Adrenal gland (tissue), 12 donors: Measurements from ENCODE around the gene CAMK1. TPM values are rescaled to one million over a fixed set of nuclear protein-coding genes. Genes with fewer than 3 reads are reported as not detected.

Experiments used
- DNase-seq, 7 donors: peaks; one replicate each; pipeline ENCODE4 v3.0.0-alpha.2; 2019 to 2020
- H3K27ac ChIP-seq, 5 donors: fragments of 200-600 bp; sonication (generic) in 4 of 5; 1 replicate in 3 of 5; 2 replicates in 2 of 5; pipeline versions ENCODE4 v1.5.1 to v1.8.0; 2016 to 2020; ENCODE audit warnings: mild to moderate bottlenecking in 1 of 5
- H3K27me3 ChIP-seq: fragments of 200-600 bp; 2 replicates; pipeline ENCODE4 v1.8.0; 2021
- H3K36me3 ChIP-seq, 2 donors: fragments of 200-600 bp; replicated peaks in 1 of 2; 1 replicate in 1 of 2; 2 replicates in 1 of 2; pipeline versions ENCODE4 v1.5.1 to v1.8.0; 2018 to 2022
- H3K4me1 ChIP-seq, 2 donors: fragments of 200-600 bp; replicated peaks in 1 of 2; 1 replicate in 1 of 2; 2 replicates in 1 of 2; pipeline versions ENCODE4 v1.5.1 to v1.8.0; 2018 to 2021
- H3K4me3 ChIP-seq, 4 donors: fragments of 200-600 bp; sonication (generic) in 3 of 4; one replicate each; pipeline ENCODE4 v1.5.1; 2016 to 2018
- H3K9me3 ChIP-seq, 3 donors: fragments of 200-600 bp; sonication (generic) in 1 of 3; replicated peaks in 1 of 3; 1 replicate in 2 of 3; 2 replicates in 1 of 3; pipeline versions ENCODE4 v1.5.1 to v1.8.0; 2016 to 2021
- POLR2A ChIP-seq, 2 donors: fragments of 450-650 bp; IDR thresholded peaks; one replicate each; pipeline ENCODE4 v1.6.1; 2017; ENCODE audit warnings: antibody characterized with exemption in 2 of 2, mild to moderate bottlenecking in 2 of 2, moderate library complexity in 1 of 2
- WGBS, 4 donors: extraction: QIAGEN DNeasy Blood & Tissue Kit in 2 of 4; methylation state at CpG; one replicate each; pipeline versions ENCODE4 v1.1.5 to v1.1.7; 2013 to 2017; 5-methylcytosine and 5-hydroxymethylcytosine counted together
- intact Hi-C, 2 donors: fragments of 100-400 bp; cut with DNase I; formaldehyde crosslinking; loops; one replicate each; pipeline versions ENCODE4 v1.14.1 to v1.15.0; 2022 to 2023
- polyA plus RNA-seq, 3 donors: library from polyadenylated mRNA; stranded (reverse); fragments of 200-250 nt in 2 of 3; fragments of 350-450 nt in 1 of 3; fragmentation: Illumina TruSeq in 1 of 3; extraction: RNeasy Lipid Tissue Mini Kit (QIAGEN cat#74804) in 1 of 3; gene quantifications; one replicate each; pipeline ENCODE4 v1.2.3, GENCODE V29; 2013 to 2014
- total RNA-seq, 9 donors: library from RNA; depleted of rRNA in 4 of 9; stranded (reverse); fragments of >200 nt in 4 of 9; fragments of 120-200 nt in 1 of 9; fragmentation: NEBNext Ultra II Directional in 1 of 9; extraction: Animal tissue kit (Norgen Biotek cat#: 25700) in 1 of 9; gene quantifications; one replicate each; pipeline versions ENCODE4 v1.1.0 to v1.2.4, GENCODE V29; 2013 to 2023
- TF ChIP-seq, protein P1 (sequence below), 6 experiments: fragments of 450-650 bp in 4 of 6; fragments of 200-600 bp in 2 of 6; sonication (generic) in 1 of 6; IDR thresholded peaks; 1 replicate in 5 of 6; 2 replicates in 1 of 6; pipeline versions ENCODE4 v1.5.1 to v1.8.0; 2016 to 2021; ENCODE audit warnings: antibody characterized with exemption in 6 of 6, mild to moderate bottlenecking in 2 of 6, moderate library complexity in 1 of 6
- donor health status: healthy with polysubstance abuse.
- donor health status: Bipolar disorder and iron deficiency.
- donor health status: DM: yes; HTN: yes; CAD: no.
- donor health status: DM: no; HTN: no; CAD: no.
- donor health status: DM: no; HTN: no; CAD: no.
- donor health status: DM: yes; HTN: yes; CAD: no.

The CAMK1 gene
- total and polyA plus RNA-seq, 12 donors: 12.7 to 281 (median 176) TPM

GRCh38 chr3:9797196-9797945, 27.6 kb upstream of the CAMK1 start:
- 85 to 91% (median 90%) methylated on average over 10 to 12 of the region's 12 CpGs for WGBS, 4 donors
- peaks cover 9 to 28% of the 10 kb centered on the region in 2 donors for H3K4me1 ChIP-seq
- H3K36me3 ChIP-seq: peaks cover 0 to 50% of the 10 kb centered on the region in 2 donors
- no peaks in the 10 kb centered on the region for H3K27me3 ChIP-seq
- intact Hi-C loops: no loop called here
- TF ChIP-seq POLR2A (IDR thresholded peaks at IDR 0.05): no peak
- TF ChIP-seq, protein P1, sequence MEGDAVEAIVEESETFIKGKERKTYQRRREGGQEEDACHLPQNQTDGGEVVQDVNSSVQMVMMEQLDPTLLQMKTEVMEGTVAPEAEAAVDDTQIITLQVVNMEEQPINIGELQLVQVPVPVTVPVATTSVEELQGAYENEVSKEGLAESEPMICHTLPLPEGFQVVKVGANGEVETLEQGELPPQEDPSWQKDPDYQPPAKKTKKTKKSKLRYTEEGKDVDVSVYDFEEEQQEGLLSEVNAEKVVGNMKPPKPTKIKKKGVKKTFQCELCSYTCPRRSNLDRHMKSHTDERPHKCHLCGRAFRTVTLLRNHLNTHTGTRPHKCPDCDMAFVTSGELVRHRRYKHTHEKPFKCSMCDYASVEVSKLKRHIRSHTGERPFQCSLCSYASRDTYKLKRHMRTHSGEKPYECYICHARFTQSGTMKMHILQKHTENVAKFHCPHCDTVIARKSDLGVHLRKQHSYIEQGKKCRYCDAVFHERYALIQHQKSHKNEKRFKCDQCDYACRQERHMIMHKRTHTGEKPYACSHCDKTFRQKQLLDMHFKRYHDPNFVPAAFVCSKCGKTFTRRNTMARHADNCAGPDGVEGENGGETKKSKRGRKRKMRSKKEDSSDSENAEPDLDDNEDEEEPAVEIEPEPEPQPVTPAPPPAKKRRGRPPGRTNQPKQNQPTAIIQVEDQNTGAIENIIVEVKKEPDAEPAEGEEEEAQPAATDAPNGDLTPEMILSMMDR (IDR thresholded peaks at IDR 0.05): no peak
- no peak overlapping the region for H3K27ac ChIP-seq
- no peak for DNase-seq
- no peak overlapping the region for H3K4me3 ChIP-seq
- H3K9me3 ChIP-seq: no peaks in the 10 kb centered on the region

DNA sequence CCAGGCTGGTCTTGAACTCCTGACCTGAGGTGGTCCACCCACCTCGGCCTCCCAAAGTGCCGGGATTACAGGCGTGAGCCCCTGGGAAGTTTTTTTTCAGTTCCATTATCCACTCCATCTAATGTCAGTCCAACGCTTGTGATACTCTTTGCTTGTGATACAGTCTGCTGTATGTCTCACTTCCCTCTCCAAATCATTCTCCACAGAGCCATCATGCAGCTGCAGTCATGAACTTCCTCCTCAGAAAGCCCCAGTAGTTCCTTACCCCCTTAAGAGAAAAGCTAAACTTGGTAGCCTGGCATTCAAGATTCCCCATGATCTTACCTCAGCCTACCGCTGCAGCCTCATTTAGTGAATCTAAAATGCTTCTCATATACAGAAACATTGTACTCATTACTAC, 25.5 kb upstream of the CAMK1 start:
- Histone ChIP-seq H3K4me3 (no peak overlapping the region), H3K9me3 (no peaks in the 10 kb centered on the region), H3K4me1 (peaks cover 17 to 45% of the 10 kb centered on the region in 2 donors), H3K27me3 (no peaks in the 10 kb centered on the region), H3K36me3 (peaks cover 0 to 30% of the 10 kb centered on the region in 2 donors), H3K27ac (no peak overlapping the region)
- intact Hi-C loops: no loop called here
- TF ChIP-seq, protein P1 (IDR thresholded peaks at IDR 0.05): no peak
- TF ChIP-seq POLR2A (IDR thresholded peaks at IDR 0.05): no peak
- no peak for DNase-seq
- 73 to 88% (median 81%) methylated on average over 5 of the region's 5 CpGs for WGBS, 4 donors

GRCh38 chr3:9794400-9794799, 24.7 kb upstream of the CAMK1 start:
- H3K27ac ChIP-seq: no peak overlapping the region
- DNase-seq: no peak
- WGBS, 4 donors: 93 to 95% (median 94%) methylated on average over 11 of the region's 11 CpGs
- peaks cover 17 to 45% of the 10 kb centered on the region in 2 donors for H3K4me1 ChIP-seq
- no peaks in the 10 kb centered on the region for H3K9me3 ChIP-seq
- H3K27me3 ChIP-seq: no peaks in the 10 kb centered on the region
- peaks cover 0 to 29% of the 10 kb centered on the region in 2 donors for H3K36me3 ChIP-seq
- intact Hi-C loops: no loop called here
- TF ChIP-seq, protein P1 (IDR thresholded peaks at IDR 0.05): no peak
- TF ChIP-seq POLR2A (IDR thresholded peaks at IDR 0.05): no peak
- H3K4me3 ChIP-seq: peak overlapping the region in 1 of 4 donors; percentile 72

DNA sequence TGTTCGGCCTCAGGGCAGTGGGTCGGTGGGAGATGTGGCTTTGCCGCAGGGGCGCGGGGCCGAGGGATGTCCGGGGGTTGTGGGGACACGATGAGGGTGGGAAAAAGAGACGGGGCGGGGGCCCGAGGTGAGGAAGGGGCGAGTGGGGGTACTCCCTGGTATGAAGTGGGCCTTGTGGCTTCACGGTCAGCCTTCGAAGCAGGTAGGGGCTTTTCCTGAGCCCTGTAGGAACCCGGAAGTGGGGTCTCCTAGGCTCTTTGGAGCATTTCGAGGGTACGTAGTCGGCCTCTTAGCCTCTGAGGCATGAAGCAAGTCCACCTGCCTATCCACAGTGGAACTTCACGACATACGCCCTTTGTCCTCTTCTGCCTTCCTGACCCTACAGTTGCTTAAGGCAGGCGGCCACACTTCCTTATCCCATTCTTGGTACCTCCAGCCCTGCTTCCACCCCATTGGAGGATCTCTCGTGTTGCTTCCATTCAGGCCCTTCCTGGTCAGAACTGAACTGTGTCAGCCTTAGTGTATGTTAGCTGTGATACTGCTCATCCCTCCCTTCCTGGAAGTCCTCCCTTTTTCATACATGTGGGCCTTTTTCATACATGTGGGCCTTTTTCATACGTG, 23.5 kb upstream of the CAMK1 start:
- intact Hi-C loops: no loop called here
- DNase-seq: peak in 4 of 7 donors; percentile 48 to 71 (median 49)
- Histone ChIP-seq H3K4me1 (peaks cover 17 to 45% of the 10 kb centered on the region in 2 donors), H3K27ac (peak overlapping the region; percentile 88 to 97 (median 96)), H3K27me3 (no peaks in the 10 kb centered on the region), H3K9me3 (no peaks in the 10 kb centered on the region), H3K36me3 (peaks cover 0 to 28% of the 10 kb centered on the region in 2 donors), H3K4me3 (peak overlapping the region; percentile 72 to 73 (median 72))
- WGBS, 4 donors: 0 to 1% (median 0%) methylated on average over 11 to 23 of the region's 23 CpGs
- TF ChIP-seq, protein P1 (IDR thresholded peaks at IDR 0.05): no peak
- TF ChIP-seq POLR2A (IDR thresholded peaks at IDR 0.05): no peak
